GM12878 (cell line): ENCODE measurements around the gene PFKP.

Experiments used
- BHLHE40 ChIP-seq, 2 experiments: fragments of 450-650 bp in 1 of 2; IDR thresholded peaks; 2 replicates each; pipeline ENCODE4 v1.6.1; 2011 to 2017; ENCODE audit warnings: low read depth in 2 of 2, borderline replicate concordance in 1 of 2, improper control_type of control experiment in 1 of 2, low read length in 1 of 2, mild to moderate bottlenecking in 1 of 2
- BRCA1 ChIP-seq: IDR thresholded peaks from 2 replicates; pipeline ENCODE4 v1.6.1; 2011; ENCODE audit warnings: low read depth, low read length, improper control_type of control experiment
- CHD4 ChIP-seq: fragments of 200-600 bp; sonication (generic); IDR thresholded peaks from 2 replicates; pipeline ENCODE4 v1.6.1; 2016; ENCODE audit warnings: mild to moderate bottlenecking
- ESRRA ChIP-seq: IDR thresholded peaks from 2 replicates; pipeline ENCODE4 v1.6.1; 2012; ENCODE audit warnings: mild to moderate bottlenecking, low read length, improper control_type of control experiment
- EZH2 ChIP-seq: IDR thresholded peaks from 2 replicates; pipeline ENCODE4 v1.6.1; 2012; ENCODE audit warnings: low read depth, mild to moderate bottlenecking, control low read depth, inconsistent platforms, low read length, borderline replicate concordance; ENCODE audit not compliant: control insufficient read depth
- FOXM1 ChIP-seq: IDR thresholded peaks from 2 replicates; pipeline ENCODE4 v1.6.1; 2012; ENCODE audit warnings: low read depth, mild to moderate bottlenecking, inconsistent platforms, low read length, moderate library complexity
- HDAC6 ChIP-seq: fragments of 200-600 bp; sonication (generic); IDR thresholded peaks from one replicate; pipeline ENCODE4 v1.8.0; 2017; ENCODE audit warnings: antibody characterized with exemption; ENCODE audit not compliant: unreplicated experiment
- NFIC ChIP-seq: IDR thresholded peaks from 2 replicates; pipeline ENCODE4 v1.6.1; 2012; ENCODE audit warnings: low read depth, mild to moderate bottlenecking, inconsistent platforms, low read length, moderate library complexity
- SMARCA5 ChIP-seq: fragments of 450-650 bp; IDR thresholded peaks from 2 replicates; pipeline ENCODE4 v1.6.1; 2017; ENCODE audit warnings: mild to moderate bottlenecking
- TF ChIP-seq, protein P1 (sequence below), 3 experiments: IDR thresholded peaks in 2 of 3; conservative IDR thresholded peaks in 1 of 3; 2 replicates each; pipeline ENCODE4 v1.5.1; 2011; ENCODE audit warnings: low read depth in 3 of 3, low read length in 3 of 3, mild to moderate bottlenecking in 3 of 3, control low read depth in 2 of 3, moderate library complexity in 2 of 3, inconsistent platforms in 1 of 3, mixed read lengths in 1 of 3; ENCODE audit not compliant: control insufficient read depth in 2 of 3, insufficient read depth in 1 of 3; ENCODE audit errors: extremely low read depth in 1 of 3
- TF ChIP-seq, protein P2 (sequence below): IDR thresholded peaks from 2 replicates; pipeline ENCODE4 v1.6.1; 2012; ENCODE audit warnings: low read depth, low read length, improper control_type of control experiment
- TF ChIP-seq, protein P3 (sequence below): IDR thresholded peaks from 2 replicates; pipeline ENCODE4 v1.6.1; 2011; ENCODE audit warnings: low read depth, low read length, improper control_type of control experiment, borderline replicate concordance

DNA sequence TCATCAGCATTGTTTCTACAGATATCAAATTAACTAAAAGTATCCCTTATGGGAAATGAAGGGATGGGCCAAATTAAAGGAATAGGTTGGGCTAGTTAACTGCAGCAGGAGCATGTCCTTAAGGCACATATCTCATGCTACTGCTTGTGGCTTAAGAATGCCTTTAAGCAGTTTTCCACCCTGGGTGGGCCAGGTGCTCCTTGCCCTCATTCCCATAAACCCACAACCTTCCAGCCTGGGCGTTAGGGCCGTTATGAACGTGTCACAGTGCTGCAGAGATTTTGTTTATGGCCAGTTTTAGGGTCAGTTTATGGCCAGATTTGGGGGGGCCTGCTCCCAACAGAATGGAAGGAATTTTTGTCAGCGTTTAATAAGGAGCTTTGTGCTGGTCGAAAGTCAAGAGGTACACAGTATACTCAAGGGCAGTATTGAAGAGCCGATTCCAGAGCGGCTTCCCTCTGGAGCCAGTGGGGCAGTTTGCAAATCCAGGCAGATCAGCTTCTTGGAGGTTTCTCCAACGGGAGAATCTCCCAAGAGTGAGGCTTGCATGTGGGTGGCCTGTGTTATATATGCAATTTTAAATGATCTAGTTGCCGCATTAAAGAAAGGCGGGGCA lies 7.7 kb downstream of the PFKP start:
- no peak for TF ChIP-seq HDAC6
- no peak for TF ChIP-seq NFIC
- TF ChIP-seq SMARCA5: no peak
- no peak for TF ChIP-seq CHD4
- TF ChIP-seq, protein P1, sequence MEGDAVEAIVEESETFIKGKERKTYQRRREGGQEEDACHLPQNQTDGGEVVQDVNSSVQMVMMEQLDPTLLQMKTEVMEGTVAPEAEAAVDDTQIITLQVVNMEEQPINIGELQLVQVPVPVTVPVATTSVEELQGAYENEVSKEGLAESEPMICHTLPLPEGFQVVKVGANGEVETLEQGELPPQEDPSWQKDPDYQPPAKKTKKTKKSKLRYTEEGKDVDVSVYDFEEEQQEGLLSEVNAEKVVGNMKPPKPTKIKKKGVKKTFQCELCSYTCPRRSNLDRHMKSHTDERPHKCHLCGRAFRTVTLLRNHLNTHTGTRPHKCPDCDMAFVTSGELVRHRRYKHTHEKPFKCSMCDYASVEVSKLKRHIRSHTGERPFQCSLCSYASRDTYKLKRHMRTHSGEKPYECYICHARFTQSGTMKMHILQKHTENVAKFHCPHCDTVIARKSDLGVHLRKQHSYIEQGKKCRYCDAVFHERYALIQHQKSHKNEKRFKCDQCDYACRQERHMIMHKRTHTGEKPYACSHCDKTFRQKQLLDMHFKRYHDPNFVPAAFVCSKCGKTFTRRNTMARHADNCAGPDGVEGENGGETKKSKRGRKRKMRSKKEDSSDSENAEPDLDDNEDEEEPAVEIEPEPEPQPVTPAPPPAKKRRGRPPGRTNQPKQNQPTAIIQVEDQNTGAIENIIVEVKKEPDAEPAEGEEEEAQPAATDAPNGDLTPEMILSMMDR (IDR thresholded peaks at IDR 0.05 in 2 of 3, conservative IDR thresholded peaks at IDR 0.05 in 1 of 3; ENCODE audit: control insufficient read depth in 2 of 3, extremely low read depth in 1 of 3, insufficient read depth in 1 of 3, low read depth in 3 of 3, low read length in 3 of 3): no peak
- TF ChIP-seq, protein P2, sequence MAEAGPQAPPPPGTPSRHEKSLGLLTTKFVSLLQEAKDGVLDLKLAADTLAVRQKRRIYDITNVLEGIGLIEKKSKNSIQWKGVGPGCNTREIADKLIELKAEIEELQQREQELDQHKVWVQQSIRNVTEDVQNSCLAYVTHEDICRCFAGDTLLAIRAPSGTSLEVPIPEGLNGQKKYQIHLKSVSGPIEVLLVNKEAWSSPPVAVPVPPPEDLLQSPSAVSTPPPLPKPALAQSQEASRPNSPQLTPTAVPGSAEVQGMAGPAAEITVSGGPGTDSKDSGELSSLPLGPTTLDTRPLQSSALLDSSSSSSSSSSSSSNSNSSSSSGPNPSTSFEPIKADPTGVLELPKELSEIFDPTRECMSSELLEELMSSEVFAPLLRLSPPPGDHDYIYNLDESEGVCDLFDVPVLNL: no peak
- TF ChIP-seq, protein P3, sequence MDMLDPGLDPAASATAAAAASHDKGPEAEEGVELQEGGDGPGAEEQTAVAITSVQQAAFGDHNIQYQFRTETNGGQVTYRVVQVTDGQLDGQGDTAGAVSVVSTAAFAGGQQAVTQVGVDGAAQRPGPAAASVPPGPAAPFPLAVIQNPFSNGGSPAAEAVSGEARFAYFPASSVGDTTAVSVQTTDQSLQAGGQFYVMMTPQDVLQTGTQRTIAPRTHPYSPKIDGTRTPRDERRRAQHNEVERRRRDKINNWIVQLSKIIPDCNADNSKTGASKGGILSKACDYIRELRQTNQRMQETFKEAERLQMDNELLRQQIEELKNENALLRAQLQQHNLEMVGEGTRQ: no peak
- TF ChIP-seq BHLHE40 (IDR thresholded peaks at IDR 0.05; ENCODE audit: borderline replicate concordance in 1 of 2, low read depth in 2 of 2, low read length in 1 of 2): no peak
- TF ChIP-seq EZH2: no peak
- no peak for TF ChIP-seq FOXM1
- TF ChIP-seq BRCA1: no peak
- TF ChIP-seq ESRRA: no peak
